T47D (cell line): ENCODE measurements around the gene TGFBR2.

Experiments used
- DNase-seq, 2 experiments: peaks; one replicate each; pipeline versions ENCODE4 v3.0.0 to v3.0.0-alpha.2; 2011 to 2012; ENCODE audit warnings: low read depth in 1 of 2, low spot score in 1 of 2
- JUND ChIP-seq: IDR thresholded peaks from 2 replicates; pipeline ENCODE4 v1.6.1; 2012; ENCODE audit warnings: low read depth
- in situ Hi-C: cut with HindIII; loops from 2 replicates; pipeline ENCODE4 v1.10.0; 2016; ENCODE audit warnings: low sequenced_read_pairs, low pct_unique_long_range_greater_than_20kb

TGFBR2 gene

DNA sequence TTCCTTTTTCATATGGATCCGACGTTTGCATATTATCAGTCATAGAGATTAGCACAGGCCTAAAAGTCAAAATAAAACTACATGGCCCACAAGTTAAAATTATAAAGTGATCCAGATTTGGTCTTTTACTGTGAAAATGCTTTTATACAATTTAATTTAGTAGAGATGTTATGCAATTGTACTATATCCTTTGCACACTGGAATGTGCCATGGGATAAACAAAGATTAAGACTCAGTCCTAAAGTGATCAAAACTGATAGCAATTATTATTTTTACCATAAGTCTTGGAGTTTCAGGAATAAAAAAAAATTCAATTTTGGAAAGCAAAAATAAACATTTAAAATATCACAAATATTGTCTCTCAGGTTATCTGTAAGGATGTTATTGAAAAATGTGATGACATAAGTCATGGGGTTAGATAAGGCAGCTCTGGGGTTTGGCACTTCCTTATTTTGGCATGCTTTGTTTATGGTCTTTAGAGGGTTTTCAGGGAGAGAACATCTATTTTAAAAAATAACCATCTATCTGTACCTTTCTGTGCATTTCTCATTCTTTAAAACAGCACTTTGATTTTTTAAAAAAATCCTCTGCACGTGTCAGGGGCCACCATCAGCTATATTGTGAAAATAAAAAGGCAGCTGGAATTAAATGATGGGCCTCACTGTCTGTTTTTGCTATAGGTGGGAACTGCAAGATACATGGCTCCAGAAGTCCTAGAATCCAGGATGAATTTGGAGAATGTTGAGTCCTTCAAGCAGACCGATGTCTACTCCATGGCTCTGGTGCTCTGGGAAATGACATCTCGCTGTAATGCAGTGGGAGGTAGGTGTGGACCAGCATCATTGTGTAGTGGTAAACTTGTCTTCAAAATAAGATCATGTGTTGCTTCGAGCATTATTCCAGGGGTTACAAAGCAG is 67.3 kb downstream of the TGFBR2 start:
- in situ Hi-C loops, result no loop called here
- DNase-seq, result no peak
- no peak for TF ChIP-seq JUND

DNA sequence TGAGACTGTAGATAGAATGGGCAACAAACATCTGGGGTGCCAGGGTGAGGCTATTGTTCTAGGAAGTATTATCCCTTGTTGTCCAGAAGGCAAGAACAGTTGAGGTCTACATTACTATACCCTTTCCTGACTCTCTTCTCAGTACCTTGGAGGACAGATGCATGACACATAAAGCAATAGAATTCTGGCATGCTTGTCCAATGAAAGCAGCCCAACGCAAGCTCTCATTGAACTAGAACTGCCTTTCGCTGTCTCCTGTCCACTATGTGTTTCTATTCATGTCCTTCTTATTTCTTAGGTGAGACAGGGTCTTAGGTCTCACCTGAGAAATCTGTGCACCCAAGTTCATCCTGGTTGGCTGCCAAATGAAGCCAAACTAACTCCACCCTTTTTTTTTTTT is 68.6 kb downstream of the TGFBR2 start:
- DNase-seq, result no peak
- no peak for TF ChIP-seq JUND
- in situ Hi-C loops, result no loop called here

DNA sequence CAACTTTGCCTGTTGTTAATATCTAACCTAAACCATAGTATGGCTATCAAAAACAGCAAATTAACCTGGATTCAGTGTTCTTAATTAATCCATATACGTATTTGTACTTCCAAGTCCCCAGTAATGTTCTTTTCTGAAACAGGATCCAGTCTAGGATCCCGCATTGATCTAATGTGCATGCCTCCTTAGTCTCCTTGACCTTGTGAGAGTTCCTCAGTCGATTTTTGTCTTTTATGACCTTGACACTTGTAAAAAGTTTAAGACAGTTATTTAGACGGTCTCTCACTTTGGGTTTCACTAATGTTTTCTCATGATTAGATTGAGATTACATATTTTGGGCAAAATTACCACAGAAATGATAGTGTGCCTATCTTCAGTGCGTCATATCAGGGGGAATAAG is 69.4 kb downstream of the TGFBR2 start:
- in situ Hi-C loops, result no loop called here
- no peak for TF ChIP-seq JUND
- DNase-seq, result no peak

DNA sequence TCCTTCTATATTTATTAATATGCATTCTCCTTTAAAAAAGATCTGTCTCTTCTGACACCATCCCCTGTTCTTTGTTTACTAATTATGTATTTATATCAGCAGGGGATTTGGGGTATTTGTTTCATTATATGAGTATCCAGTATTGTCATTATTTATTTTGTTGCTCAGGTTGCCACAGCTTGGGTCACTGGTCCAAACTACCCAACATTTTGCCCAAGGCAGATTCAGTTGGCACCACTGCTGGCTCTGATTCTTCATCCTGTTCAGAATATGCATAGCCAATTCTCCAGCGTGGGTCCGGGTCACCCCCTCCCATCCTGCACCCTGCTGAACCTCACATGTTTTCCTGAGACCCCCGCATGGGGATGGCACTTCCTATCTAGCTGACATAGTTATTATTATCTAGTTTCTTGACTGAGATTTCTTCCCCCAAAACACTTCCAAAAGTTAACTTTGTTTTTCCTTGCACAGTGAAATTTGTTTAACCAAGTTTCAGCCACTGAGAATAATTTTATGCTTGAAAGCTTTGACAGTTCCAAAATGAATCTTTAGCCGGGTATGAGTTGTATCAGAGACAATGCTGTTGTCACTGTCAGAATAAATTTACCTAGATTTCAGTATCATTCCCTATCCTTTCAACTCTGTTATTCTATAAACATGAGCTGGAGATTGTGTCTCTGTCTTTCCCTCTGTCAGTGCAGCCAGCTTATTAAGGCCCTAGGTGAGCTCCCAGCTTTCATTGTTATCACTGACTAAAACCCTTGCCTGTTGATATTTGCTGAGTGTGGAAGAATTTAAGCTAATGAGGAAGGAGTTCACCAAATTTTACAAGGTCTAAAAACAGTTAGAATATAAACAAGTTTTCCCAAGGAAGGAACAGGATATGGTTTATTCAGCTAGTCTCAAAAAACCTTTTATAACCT is 70.3 kb downstream of the TGFBR2 start:
- in situ Hi-C loops, result no loop called here
- no peak for DNase-seq
- TF ChIP-seq JUND, result no peak

DNA sequence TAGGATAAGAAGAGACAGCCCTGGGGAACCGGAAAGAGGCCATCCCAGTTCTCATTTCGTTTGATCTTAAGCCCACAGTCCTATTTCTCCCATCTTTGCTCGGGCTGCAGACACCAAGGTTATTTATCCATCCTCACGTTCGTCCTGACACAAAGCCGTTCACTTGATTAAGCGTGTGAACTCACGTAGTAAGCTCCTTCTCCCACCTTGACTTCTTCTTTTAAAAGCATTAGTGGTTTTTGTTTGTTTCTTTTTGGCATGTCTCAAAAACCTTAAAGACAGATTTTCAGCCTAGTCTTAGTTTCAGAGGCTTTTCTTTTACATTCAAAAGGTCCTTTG is 70.9 kb downstream of the TGFBR2 start:
- TF ChIP-seq JUND, result no peak
- DNase-seq, result no peak
- in situ Hi-C loops, result no loop called here

DNA sequence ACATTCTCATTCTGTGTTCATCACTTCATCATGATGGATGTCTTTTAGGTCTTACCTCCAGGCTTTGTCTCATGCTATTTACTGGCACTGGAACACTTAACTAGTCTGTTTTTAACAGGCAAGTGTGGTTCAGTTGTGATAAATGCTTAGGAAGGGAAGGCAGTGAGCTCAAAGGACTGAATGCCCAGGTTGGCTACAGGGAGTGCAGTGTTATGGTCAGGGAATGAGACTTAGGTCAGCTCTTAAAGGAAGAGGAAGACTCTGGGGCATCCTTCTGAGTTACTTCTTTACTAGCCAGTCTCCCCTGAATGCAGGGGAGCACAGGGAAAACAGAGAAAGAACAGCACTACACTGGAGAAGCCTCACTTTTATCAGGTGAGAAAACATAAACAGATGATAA is 72.6 kb downstream of the TGFBR2 start:
- in situ Hi-C loops, result no loop called here
- TF ChIP-seq JUND, result no peak
- DNase-seq, result no peak

DNA sequence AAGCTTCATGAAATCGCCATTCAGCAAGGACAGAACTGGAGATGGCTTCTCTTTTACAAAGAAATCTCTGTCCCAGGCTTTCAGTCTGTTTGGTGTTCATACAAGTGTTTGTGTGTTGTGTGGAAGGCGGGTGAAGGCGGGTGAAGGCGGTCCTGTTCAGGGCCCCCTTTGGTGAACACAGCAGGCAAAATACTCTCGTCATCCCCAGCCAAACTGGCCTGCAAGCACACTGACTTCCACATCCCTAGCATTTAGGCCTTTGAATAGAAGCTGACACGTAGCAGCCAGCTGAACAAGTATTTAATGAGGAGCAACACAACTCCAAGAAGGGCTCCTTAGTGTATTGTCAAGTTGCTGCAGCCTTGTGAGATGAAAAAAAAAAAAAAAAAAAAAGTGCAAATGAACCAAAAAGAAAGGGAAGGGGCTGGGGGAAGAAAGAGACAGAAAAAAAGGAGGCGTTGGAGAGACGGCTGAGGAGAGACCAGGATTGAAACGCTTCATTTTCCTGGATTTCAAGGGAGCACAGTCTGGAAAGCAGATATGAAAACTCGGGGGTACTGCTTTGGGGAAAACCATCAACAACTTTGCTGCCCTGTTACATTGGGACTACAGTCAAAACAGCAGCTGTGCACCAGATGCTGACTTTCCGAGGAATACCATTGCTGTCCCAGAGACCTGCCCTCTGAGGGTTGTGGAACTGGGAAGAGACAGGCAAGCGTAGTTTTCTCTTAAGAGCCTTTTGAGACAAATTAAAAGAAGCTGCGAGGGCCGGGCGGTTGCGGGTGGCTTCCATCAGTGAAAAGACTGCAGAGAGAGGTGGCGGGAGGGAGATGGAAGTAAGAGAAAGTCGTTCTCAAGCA is 74.6 kb downstream of the TGFBR2 start:
- in situ Hi-C loops, result no loop called here
- DNase-seq, result no peak
- TF ChIP-seq JUND, result no peak

DNA sequence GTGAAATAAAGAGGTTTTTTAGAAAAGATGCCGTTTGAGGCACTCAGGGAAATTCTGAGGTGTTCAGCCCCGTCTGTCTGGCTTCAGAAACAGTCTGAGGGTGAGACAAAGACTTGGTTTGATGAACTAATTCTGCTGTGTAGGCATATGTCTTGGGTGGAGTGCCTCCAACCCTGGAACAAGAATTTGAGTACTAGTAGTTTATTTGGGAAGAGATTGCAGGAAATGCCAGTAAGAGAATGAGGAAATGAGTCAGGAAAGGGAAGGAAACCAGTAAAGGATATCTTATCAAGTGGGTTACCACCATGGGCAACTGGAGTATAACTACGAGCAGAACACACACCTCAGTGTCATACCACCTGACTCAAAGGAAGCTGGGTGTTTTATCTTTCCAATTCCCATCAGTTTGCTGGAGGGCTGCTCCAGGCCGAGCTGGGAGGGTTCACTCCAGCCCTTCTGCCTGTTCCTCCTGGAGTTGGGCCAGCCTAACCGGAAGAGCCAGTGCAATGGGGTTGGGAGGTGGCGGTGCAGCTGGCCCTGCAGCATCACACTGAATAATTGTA is 75.3 kb downstream of the TGFBR2 start:
- in situ Hi-C loops, result no loop called here
- no peak for DNase-seq
- no peak for TF ChIP-seq JUND

DNA sequence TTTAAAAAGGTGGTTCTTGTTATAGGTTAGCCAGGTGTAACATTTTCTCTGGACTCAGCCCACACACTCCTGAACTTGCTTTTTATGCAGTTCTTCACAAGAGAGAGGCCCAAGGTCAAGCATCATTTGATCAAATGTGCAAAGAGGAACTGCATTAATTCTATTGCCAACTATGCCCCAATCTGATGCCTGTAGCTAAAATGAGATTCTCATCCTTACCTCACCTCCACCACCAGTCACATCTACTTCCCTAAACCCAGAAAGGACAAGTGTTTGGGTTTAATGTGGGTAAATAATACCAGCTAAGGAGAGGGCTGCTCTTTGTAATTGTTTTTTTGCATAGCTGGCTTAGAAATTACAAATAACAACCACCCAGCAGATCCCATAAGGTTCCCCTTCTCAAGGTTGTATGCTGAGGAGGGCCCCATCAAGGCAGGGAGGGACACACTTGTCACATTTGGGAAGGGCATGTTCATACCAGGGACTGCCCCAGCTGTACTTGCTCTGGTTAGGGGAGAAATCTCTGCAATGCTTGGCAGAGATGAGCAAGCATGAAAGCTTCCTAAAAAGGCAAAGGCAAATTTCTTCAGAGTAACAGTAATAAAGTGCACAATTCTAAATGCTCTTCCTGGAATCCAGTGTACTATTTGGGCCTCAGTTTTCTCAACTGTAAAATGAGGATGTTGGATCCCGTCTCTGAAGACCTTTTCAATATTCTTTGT is 76.2 kb downstream of the TGFBR2 start:
- DNase-seq, result no peak
- in situ Hi-C loops, result no loop called here
- TF ChIP-seq JUND, result no peak

DNA sequence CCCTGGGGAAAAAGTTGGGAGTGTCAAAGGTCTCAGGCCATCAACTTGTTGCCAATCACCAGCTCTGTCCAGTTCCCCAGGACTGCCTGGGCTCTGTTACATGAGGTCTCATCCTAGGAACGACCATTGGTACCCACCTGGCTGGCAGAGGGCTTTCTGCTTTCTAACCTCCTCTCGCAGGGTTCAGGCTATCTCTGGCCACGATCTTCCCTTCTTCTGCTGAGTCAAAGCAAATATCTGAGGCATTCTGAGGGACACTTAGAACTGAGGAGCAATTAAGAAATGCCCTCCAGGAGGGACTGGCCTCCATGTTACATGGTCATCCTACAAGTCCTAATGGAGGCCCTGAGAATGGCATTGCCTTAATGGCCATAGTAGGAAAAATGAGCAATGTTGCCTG is 77.4 kb downstream of the TGFBR2 start:
- no peak for TF ChIP-seq JUND
- in situ Hi-C loops, result no loop called here
- DNase-seq, result no peak

DNA sequence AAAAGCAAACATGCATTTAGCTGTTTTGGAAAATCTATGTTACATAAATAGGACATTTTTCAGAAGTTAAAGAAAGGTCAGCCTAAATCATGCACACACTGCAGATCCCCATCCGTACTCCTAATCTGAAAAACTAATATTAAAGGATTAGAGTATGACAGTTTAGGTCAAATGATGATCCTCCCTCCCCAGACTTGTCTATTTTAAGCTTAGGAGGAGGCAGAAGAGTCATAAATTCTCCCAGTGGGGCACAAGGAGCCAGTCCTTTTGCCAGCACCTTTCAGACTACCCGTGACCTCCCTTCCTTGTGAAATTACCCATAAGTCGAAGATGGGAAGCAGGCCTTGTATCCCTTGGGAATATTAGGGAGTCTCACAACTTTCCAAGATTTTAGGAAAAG is 78.0 kb downstream of the TGFBR2 start:
- no peak for TF ChIP-seq JUND
- in situ Hi-C loops, result no loop called here
- DNase-seq, result no peak

DNA sequence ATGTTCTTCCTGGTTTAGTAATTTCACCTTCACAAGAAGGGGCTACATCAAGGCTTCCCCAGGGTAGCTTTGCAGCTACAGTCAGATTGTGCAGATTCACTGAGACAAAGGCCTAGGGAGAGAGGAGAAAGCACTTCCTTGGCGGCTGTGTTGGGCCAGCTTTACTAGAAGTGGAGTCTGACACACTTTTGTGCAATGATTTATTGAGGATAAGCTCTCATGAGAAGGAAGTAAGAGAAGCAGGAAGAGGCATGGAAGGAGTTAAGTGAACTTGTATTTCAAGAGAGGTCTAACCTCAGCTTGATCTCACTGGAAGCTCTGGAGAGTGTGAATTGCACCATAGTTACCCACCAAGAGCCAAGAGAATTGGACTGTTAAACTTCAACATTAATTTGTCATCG is 78.9 kb downstream of the TGFBR2 start:
- no peak for DNase-seq
- in situ Hi-C loops, result no loop called here
- no peak for TF ChIP-seq JUND
